ENCODE data around the gene APLF.

APLF gene

GRCh38 chr2:68471385-68471784, 4.0 kb downstream of the APLF start:
- in situ Hi-C loops (cut with HindIII; ENCODE audit: low sequenced_read_pairs), result no loop called here
- DNase-seq (ENCODE audit: low read depth, low spot score), result no peak
- TF ChIP-seq, protein P1, sequence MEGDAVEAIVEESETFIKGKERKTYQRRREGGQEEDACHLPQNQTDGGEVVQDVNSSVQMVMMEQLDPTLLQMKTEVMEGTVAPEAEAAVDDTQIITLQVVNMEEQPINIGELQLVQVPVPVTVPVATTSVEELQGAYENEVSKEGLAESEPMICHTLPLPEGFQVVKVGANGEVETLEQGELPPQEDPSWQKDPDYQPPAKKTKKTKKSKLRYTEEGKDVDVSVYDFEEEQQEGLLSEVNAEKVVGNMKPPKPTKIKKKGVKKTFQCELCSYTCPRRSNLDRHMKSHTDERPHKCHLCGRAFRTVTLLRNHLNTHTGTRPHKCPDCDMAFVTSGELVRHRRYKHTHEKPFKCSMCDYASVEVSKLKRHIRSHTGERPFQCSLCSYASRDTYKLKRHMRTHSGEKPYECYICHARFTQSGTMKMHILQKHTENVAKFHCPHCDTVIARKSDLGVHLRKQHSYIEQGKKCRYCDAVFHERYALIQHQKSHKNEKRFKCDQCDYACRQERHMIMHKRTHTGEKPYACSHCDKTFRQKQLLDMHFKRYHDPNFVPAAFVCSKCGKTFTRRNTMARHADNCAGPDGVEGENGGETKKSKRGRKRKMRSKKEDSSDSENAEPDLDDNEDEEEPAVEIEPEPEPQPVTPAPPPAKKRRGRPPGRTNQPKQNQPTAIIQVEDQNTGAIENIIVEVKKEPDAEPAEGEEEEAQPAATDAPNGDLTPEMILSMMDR (IDR thresholded peaks at IDR 0.05; ENCODE audit: low read depth, low read length), result no peak
- H3K4me3 ChIP-seq (ENCODE audit: low read depth, low read length), result no peak overlapping the region

DNA sequence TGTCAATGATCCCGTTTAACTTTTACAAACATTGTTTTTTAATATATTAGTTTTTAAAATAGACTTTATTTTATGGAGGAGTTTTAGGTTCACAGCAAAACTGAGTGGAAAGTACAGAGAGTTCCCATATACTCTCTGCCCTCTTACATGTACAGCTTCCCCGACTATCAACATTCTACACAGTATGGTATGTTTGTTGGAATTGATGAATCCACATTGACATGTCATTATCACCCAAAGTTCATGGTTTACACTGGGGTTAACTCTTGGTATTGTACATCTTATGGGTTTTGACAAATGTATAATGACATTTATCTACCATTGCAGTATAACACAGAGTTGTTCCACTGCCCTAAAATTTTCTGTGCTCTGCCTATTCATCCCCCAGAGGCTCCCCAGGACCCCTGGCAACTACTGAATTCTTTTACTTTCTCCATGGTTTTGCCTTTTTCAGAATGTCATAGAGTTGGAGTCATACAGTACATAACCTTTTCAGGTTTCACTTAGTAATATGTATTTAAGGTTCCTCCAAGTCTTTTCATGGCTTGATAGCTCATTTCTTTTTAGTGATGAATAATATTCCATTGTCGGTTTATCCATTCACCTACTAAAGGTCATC, 5.5 kb downstream of the APLF start:
- in situ Hi-C loops (cut with HindIII; ENCODE audit: low sequenced_read_pairs), result no loop called here
- DNase-seq (ENCODE audit: low read depth, low spot score), result no peak
- no peak overlapping the region for H3K4me3 ChIP-seq (ENCODE audit: low read depth, low read length)
- TF ChIP-seq, protein P1 (IDR thresholded peaks at IDR 0.05; ENCODE audit: low read depth, low read length), result no peak

DNA sequence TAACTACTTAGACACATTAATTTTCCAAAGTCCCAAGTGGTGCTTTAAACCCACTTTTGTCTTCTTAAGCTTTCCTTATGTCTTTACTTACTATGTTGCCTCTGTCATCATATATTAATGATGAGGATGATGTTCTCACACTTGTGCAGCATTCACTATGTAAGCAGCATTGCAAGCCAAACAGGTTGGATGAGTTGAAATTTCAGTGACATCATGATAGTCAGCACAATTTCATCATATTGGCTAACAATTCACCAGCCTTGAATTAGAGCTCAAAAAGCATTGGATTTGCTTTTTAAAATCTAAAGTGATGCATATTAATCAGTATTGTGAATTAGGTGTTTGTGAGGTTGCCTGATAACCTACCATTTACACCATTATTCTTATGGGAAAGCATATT, 7.7 kb downstream of the APLF start:
- TF ChIP-seq, protein P1 (IDR thresholded peaks at IDR 0.05; ENCODE audit: low read depth, low read length), result no peak
- DNase-seq (ENCODE audit: low read depth, low spot score), result no peak
- H3K4me3 ChIP-seq (ENCODE audit: low read depth, low read length), result no peak overlapping the region
- in situ Hi-C loops (cut with HindIII; ENCODE audit: low sequenced_read_pairs), result no loop called here

DNA sequence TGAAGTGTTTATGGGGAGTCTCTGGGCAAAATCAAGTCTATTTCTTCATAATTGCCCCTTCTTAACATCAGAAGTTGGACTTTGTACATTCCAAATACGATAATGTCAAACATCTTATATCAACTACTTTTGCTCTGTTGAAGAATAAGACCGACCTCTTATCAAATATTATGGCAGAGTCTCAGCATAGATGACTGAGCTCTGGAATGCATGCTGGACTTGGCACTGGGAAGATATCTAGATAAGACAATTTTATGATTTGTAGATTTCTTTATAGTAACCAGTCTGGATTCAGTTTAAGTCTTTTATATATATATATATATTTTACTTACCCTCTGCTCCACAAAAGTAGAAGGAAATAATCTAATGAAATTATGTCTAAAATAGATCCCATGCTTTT, 8.2 kb downstream of the APLF start:
- DNase-seq (ENCODE audit: low read depth, low spot score), result no peak
- in situ Hi-C loops (cut with HindIII; ENCODE audit: low sequenced_read_pairs), result no loop called here
- TF ChIP-seq, protein P1 (IDR thresholded peaks at IDR 0.05; ENCODE audit: low read depth, low read length), result no peak
- H3K4me3 ChIP-seq (ENCODE audit: low read depth, low read length), result no peak overlapping the region

- DNase-seq (ENCODE audit: low read depth, low spot score), result no peak
- in situ Hi-C loops (cut with HindIII; ENCODE audit: low sequenced_read_pairs), result no loop called here
- no peak overlapping the region for H3K4me3 ChIP-seq (ENCODE audit: low read depth, low read length)
- TF ChIP-seq, protein P1 (IDR thresholded peaks at IDR 0.05; ENCODE audit: low read depth, low read length), result no peak
Observed at GRCh38 chr2:68476454-68476853, 9.1 kb downstream of the APLF start.

GRCh38 chr2:68478688-68479087, 11.3 kb downstream of the APLF start:
- H3K4me3 ChIP-seq (ENCODE audit: low read depth, low read length), result no peak overlapping the region
- DNase-seq (ENCODE audit: low read depth, low spot score), result no peak
- TF ChIP-seq, protein P1 (IDR thresholded peaks at IDR 0.05; ENCODE audit: low read depth, low read length), result no peak
- in situ Hi-C loops (cut with HindIII; ENCODE audit: low sequenced_read_pairs), result no loop called here

Data from astrocyte of the spinal cord (primary cell).